AG10803 (cell line): Measurements from ENCODE around the gene SUCLG1.

Experiments used
- DNase-seq: peaks from one replicate; pipeline ENCODE4 v3.0.0; 2010; ENCODE audit warnings: low read depth
- H3K4me3 ChIP-seq: 2 replicates; pipeline ENCODE4 v1.5.1; 2011; ENCODE audit warnings: mild to moderate bottlenecking, low read length, control low read depth
- CTCF ChIP-seq: conservative IDR thresholded peaks from 2 replicates; pipeline ENCODE4 v1.5.1; 2011; ENCODE audit warnings: mild to moderate bottlenecking, low read length, control low read depth, inconsistent platforms

Gene SUCLG1

GRCh38 chr2:84454581-84454980 lies 4.5 kb downstream of the SUCLG1 start:
- no peak for DNase-seq
- TF ChIP-seq CTCF, result no peak
- no peak overlapping the region for H3K4me3 ChIP-seq

DNA sequence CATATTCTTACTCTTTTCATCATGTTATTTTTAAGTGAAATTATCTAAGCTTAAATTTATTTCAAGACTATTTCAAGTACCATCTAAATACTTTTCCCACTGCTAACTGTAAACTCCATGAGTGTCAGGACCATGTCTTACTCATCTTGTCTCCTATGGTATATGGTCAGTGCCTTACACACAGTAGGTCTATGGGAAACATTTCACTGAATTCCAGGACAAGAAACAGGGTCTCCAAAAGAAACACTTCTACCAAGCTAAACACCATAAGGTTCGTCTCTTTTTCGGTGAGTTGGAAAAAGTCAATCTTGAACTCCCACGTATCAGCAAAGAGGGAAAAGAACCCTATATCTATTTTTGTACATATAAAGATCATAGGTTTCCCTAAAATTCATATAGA lies 6.5 kb downstream of the SUCLG1 start:
- no peak for TF ChIP-seq CTCF
- no peak overlapping the region for H3K4me3 ChIP-seq

GRCh38 chr2:84451579-84451978 lies 7.5 kb downstream of the SUCLG1 start:
- no peak for TF ChIP-seq CTCF
- no peak for DNase-seq
- H3K4me3 ChIP-seq, result no peak overlapping the region

More for the DNA sequence above, 6.5 kb downstream of the SUCLG1 start:
- no peak for DNase-seq

DNA sequence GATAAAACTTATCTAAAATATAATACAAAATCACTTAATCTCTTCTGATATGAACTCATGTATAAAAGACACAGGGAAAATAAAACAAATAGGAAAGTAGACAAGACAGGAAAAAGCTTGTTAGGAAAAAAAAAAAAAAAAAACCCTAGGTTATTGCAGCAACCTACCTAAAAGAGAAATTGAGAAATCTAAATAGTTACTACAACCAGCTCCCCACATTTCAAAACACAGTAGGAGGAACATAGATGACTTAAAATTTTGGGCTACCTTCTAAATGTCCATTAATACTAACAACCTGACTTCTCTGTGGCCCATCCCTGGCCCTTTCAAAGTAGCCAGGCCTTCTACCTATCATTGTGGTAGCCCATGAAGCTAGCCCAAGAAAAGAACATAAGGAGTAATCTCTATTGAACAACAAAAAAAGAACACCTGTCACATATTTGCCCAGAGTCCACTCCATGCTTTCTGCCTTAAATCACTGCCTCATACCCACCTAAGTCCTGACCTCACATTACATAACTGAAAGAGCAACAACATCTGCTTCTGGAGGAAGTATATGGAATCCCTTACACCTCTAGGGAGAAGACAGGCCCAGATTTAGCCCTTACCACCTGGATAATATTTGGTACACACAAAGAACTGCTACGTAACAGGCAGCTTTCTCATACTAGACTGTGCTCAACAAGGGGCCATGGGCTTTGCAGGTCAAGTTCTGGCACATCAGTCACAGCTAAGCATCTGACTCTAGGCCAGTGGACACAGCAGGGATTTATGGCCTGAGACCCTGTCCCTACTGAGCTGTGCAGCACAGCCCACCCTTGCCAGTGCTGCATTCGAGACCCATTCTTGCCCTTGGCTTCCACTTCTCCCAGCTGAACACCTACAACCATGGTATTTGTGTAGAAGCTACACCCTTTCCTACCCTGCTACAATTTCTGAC lies 8.5 kb downstream of the SUCLG1 start:
- no peak for TF ChIP-seq CTCF
- DNase-seq, result peak; percentile 12
- H3K4me3 ChIP-seq, result no peak overlapping the region

- H3K4me3 ChIP-seq, result no peak overlapping the region
- no peak for TF ChIP-seq CTCF
- DNase-seq, result no peak
Observed at GRCh38 chr2:84449711-84450110, 9.4 kb downstream of the SUCLG1 start.

DNA sequence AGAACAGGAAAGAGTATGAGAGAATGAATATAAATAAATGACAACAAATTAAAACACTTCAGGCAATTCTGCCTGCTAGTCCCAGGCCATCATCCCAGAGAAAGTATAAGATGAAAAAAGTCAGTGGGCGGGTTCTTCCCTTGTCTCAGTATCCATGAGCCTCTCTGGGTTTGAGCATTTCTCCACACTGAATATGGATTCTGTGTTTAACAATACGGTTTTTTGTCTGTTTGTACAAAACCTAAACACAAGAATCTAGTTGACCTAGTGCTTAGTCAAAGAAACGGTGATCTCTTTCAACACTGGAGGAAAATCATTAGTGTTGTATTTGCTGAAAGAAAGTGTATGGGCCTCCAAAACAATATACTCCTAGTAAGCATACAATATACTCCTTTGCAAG lies 10.0 kb downstream of the SUCLG1 start:
- no peak for DNase-seq
- no peak overlapping the region for H3K4me3 ChIP-seq
- no peak for TF ChIP-seq CTCF

DNA sequence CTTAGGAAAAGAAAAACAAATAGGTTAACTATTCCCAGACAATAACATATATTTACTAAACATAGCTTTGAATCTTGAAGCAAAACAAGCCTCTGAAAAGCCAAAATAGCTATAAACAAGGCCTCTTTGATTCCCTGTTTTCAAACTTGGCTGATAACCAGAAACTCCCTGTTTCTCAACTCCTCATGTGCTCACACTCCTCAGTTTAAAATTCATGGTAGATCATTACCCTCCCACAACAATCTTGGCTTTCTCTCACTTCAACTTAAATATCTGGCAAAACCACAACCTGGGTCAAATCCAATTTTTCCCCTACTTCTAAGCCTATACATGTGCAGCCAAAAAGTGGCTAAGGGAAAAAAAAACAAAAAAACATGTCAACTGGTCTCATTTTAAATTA lies 15.6 kb downstream of the SUCLG1 start:
- DNase-seq, result peak; percentile 38
- TF ChIP-seq CTCF, result no peak
- H3K4me3 ChIP-seq, result no peak overlapping the region
